Measurements from ENCODE around the gene ATOSA. TPM values are rescaled to one million over a fixed set of nuclear protein-coding genes. Genes with fewer than 3 reads are reported as not detected.

The ATOSA gene
- total and polyA plus RNA-seq, 8 donors = 19.4 to 206 (median 60.4) TPM

- TF ChIP-seq EP300 (IDR thresholded peaks at IDR 0.05) (no peak), POLR2A (IDR thresholded peaks at IDR 0.05) (no peak), POLR2AphosphoS5 (IDR thresholded peaks at IDR 0.05) (no peak), CTCF (IDR thresholded peaks at IDR 0.05) (no peak)
- no peak overlapping the region for H3K4me3 ChIP-seq
- no peaks in the 10 kb centered on the region for H3K27me3 ChIP-seq
- H3K36me3 ChIP-seq = peaks cover 0 to 39% (median 16%) of the 10 kb centered on the region in 4 donors
- peak overlapping the region in 4 of 5 donors; percentile 16 to 76 (median 64) for H3K27ac ChIP-seq
- DNase-seq = no peak
- no peaks in the 10 kb centered on the region for H3K9me3 ChIP-seq
- H3K4me1 ChIP-seq = peaks cover 15 to 76% (median 50%) of the 10 kb centered on the region in 4 donors
- intact Hi-C loops (cut with DNase I; ENCODE audit: low total_unique reads) = no loop called here
- WGBS, 5 donors = 25 to 51% (median 35%) methylated on average over 5 of the region's 5 CpGs
Measured at GRCh38 chr15:52652984-52653383, 26.2 kb downstream of the ATOSA start.

- no peak overlapping the region for H3K4me3 ChIP-seq
- peaks cover 15 to 69% (median 43%) of the 10 kb centered on the region in 4 donors for H3K4me1 ChIP-seq
- peaks cover 0 to 41% (median 20%) of the 10 kb centered on the region in 4 donors for H3K36me3 ChIP-seq
- intact Hi-C loops (cut with DNase I; ENCODE audit: low total_unique reads) = no loop called here
- no peaks in the 10 kb centered on the region for H3K27me3 ChIP-seq
- no peak for DNase-seq
- TF ChIP-seq POLR2A (IDR thresholded peaks at IDR 0.05) (no peak), CTCF (IDR thresholded peaks at IDR 0.05) (no peak), POLR2AphosphoS5 (IDR thresholded peaks at IDR 0.05) (no peak), EP300 (IDR thresholded peaks at IDR 0.05) (no peak)
- WGBS, 5 donors = 31 to 44% (median 38%) methylated on average over 1 of the region's 1 CpG
- no peaks in the 10 kb centered on the region for H3K9me3 ChIP-seq
- H3K27ac ChIP-seq = peak overlapping the region in 4 of 5 donors; percentile 30 to 76 (median 64)
Measured at GRCh38 chr15:52652286-52652685, 26.9 kb downstream of the ATOSA start.

- no peaks in the 10 kb centered on the region for H3K9me3 ChIP-seq
- peaks cover 0 to 43% (median 24%) of the 10 kb centered on the region in 4 donors for H3K36me3 ChIP-seq
- no peak for TF ChIP-seq POLR2A (IDR thresholded peaks at IDR 0.05)
- TF ChIP-seq POLR2AphosphoS5 (IDR thresholded peaks at IDR 0.05) = peak in 1 of 3 donors; percentile 62
- intact Hi-C loops (cut with DNase I; ENCODE audit: low total_unique reads) = no loop called here
- 9 to 32% (median 16%) methylated on average over 8 of the region's 8 CpGs for WGBS, 5 donors
- H3K27ac ChIP-seq = peak overlapping the region in 4 of 5 donors; percentile 30 to 76 (median 64)
- H3K27me3 ChIP-seq = no peaks in the 10 kb centered on the region
- DNase-seq = peak; percentile 42 to 94
- H3K4me3 ChIP-seq = peak overlapping the region in 3 of 4 donors; percentile 2 to 24 (median 22)
- peaks cover 15 to 65% (median 39%) of the 10 kb centered on the region in 4 donors for H3K4me1 ChIP-seq
Measured at GRCh38 chr15:52651868-52652267, 27.3 kb downstream of the ATOSA start.

- H3K36me3 ChIP-seq = peaks cover 0 to 49% (median 31%) of the 10 kb centered on the region in 4 donors
- TF ChIP-seq EP300 (IDR thresholded peaks at IDR 0.05) (no peak), POLR2AphosphoS5 (IDR thresholded peaks at IDR 0.05) (no peak), CTCF (IDR thresholded peaks at IDR 0.05) (no peak), POLR2A (IDR thresholded peaks at IDR 0.05) (no peak)
- 94 to 98% (median 96%) methylated on average over 1 of the region's 1 CpG for WGBS, 5 donors
- H3K27me3 ChIP-seq = no peaks in the 10 kb centered on the region
- intact Hi-C loops (cut with DNase I; ENCODE audit: low total_unique reads) = no loop called here
- H3K4me3 ChIP-seq = no peak overlapping the region
- peak overlapping the region in 3 of 5 donors; percentile 62 to 76 (median 67) for H3K27ac ChIP-seq
- no peaks in the 10 kb centered on the region for H3K9me3 ChIP-seq
- DNase-seq = no peak
- peaks cover 12 to 58% (median 33%) of the 10 kb centered on the region in 4 donors for H3K4me1 ChIP-seq
Measured at GRCh38 chr15:52651114-52651513, 28.1 kb downstream of the ATOSA start.

GRCh38 chr15:52649686-52650085 lies 29.5 kb downstream of the ATOSA start:
- no peak overlapping the region for H3K27ac ChIP-seq
- no peak for DNase-seq
- H3K27me3 ChIP-seq = no peaks in the 10 kb centered on the region
- no peak for TF ChIP-seq POLR2A (IDR thresholded peaks at IDR 0.05)
- no peak for TF ChIP-seq POLR2AphosphoS5 (IDR thresholded peaks at IDR 0.05)
- intact Hi-C loops (cut with DNase I; ENCODE audit: low total_unique reads) = no loop called here
- no peak overlapping the region for H3K4me3 ChIP-seq
- H3K36me3 ChIP-seq = peaks cover 7 to 51% (median 39%) of the 10 kb centered on the region in 4 donors
- no peaks in the 10 kb centered on the region for H3K9me3 ChIP-seq
- H3K4me1 ChIP-seq = peaks cover 11 to 43% (median 26%) of the 10 kb centered on the region in 4 donors

All from stomach (tissue), 9 donors.